CD4-positive, alpha-beta T cell treated with Interferon alpha-2 for 1 hour (primary cell): ENCODE measurements around the gene HECTD2.
"Not testable (repeated sequence)": the region's sequence is repeated elsewhere in the genome, so short reads cannot be mapped to it uniquely, and the experiment has no call there.

Source experiments
- DNase-seq, 2 donors: peaks; one replicate each; pipeline ENCODE4 v3.0.0-alpha.2; 2020 to 2022

HECTD2 gene

GRCh38 chr10:91409869-91410637, at the start of gene HECTD2:
Gene HECTD2 (plus strand): TSS chr10:91410344. CDS start chr10:91410439, 95 bp downstream.
- DNase-seq = peak; percentile 85 to 89

GRCh38 chr10:91360461-91360860, 49.7 kb upstream of the HECTD2 start:
- no peak for DNase-seq

GRCh38 chr10:91365519-91365918, 44.6 kb upstream of the HECTD2 start:
- DNase-seq = not testable (repeated sequence)

- DNase-seq = no peak
These were observed 43.4 kb upstream of the HECTD2 start for GRCh38 chr10:91366704-91367103.

GRCh38 chr10:91367127-91367531, 43.0 kb upstream of the HECTD2 start:
- no peak for DNase-seq

GRCh38 chr10:91367558-91367957, 42.6 kb upstream of the HECTD2 start:
- DNase-seq = no peak

GRCh38 chr10:91369978-91370589, 40.1 kb upstream of the HECTD2 start:
- DNase-seq = not testable (repeated sequence)

GRCh38 chr10:91374052-91374451, 36.1 kb upstream of the HECTD2 start:
- no peak for DNase-seq

GRCh38 chr10:91378061-91378460, 32.1 kb upstream of the HECTD2 start:
- peak in 1 of 2 donors; percentile 66 for DNase-seq

GRCh38 chr10:91380873-91381256, 29.3 kb upstream of the HECTD2 start:
- no peak for DNase-seq

GRCh38 chr10:91381257-91381891, 28.8 kb upstream of the HECTD2 start:
- DNase-seq = no peak

- DNase-seq = no peak
These were observed 24.6 kb upstream of the HECTD2 start for GRCh38 chr10:91385306-91386085.

GRCh38 chr10:91389636-91390512, 20.3 kb upstream of the HECTD2 start:
- DNase-seq = peak; percentile 9 to 81

- DNase-seq = not testable (repeated sequence)
These were observed 19.7 kb upstream of the HECTD2 start for GRCh38 chr10:91390513-91390825.

- DNase-seq = no peak
These were observed 18.2 kb upstream of the HECTD2 start for GRCh38 chr10:91391920-91392319.

GRCh38 chr10:91406322-91406721, 3.8 kb upstream of the HECTD2 start:
- DNase-seq = no peak

- DNase-seq = peak in 1 of 2 donors; percentile 41
These were observed 875 bp upstream of the HECTD2 start for GRCh38 chr10:91409069-91409868.

GRCh38 chr10:91410638-91411371, 661 bp downstream of the HECTD2 start:
- DNase-seq = no peak

GRCh38 chr10:91411621-91412020, 1.5 kb downstream of the HECTD2 start:
- no peak for DNase-seq

GRCh38 chr10:91412354-91413087, 2.4 kb downstream of the HECTD2 start:
- DNase-seq = no peak
